Activated naive CD4-positive, alpha-beta T cell treated with anti-CD3 and anti-CD28 coated beads, Interleukin-2, amount 10 ng/mL, durations not matched to agents 7 days and 5 days (primary cell): ENCODE results near the gene INSR.
"Not testable (repeated sequence)": the region's sequence is repeated elsewhere in the genome, so short reads cannot be mapped to it uniquely, and the experiment has no call there.

ENCODE experiments used
- CTCF ChIA-PET: fragments of 350-600 bp; sonication (Branson Sonifier 250); formaldehyde crosslinking; loops from one replicate; lab custom pipeline; 2021; ENCODE audit warnings: antibody characterized with exemption; lab: Charles Lee
- DNase-seq: peaks from one replicate; pipeline ENCODE4 v3.0.0-alpha.2; 2020
- H3K27ac Mint-ChIP-seq: one replicate; pipeline ENCODE4 v1.8.0; 2021; ENCODE audit warnings: mild to moderate bottlenecking, moderate library complexity, mixed read lengths
- H3K27me3 Mint-ChIP-seq: one replicate; pipeline ENCODE4 v1.8.0; 2021; ENCODE audit warnings: mild to moderate bottlenecking, mixed read lengths
- H3K36me3 Mint-ChIP-seq: one replicate; pipeline ENCODE4 v1.8.0; 2021; ENCODE audit warnings: mixed read lengths
- H3K4me1 Mint-ChIP-seq: one replicate; pipeline ENCODE4 v1.8.0; 2021; ENCODE audit warnings: mixed read lengths
- H3K4me3 Mint-ChIP-seq: one replicate; pipeline ENCODE4 v1.8.0; 2021; ENCODE audit warnings: mild to moderate bottlenecking, moderate library complexity, mixed read lengths
- H3K9me3 Mint-ChIP-seq: one replicate; pipeline ENCODE4 v1.8.0; 2021; ENCODE audit warnings: mixed read lengths

Gene INSR

GRCh38 chr19:7311911-7312310 lies 17.7 kb upstream of the INSR start:
- DNase-seq = no peak
- Mint-ChIP-seq H3K27me3 (no peaks in the 10 kb centered on the region), H3K27ac (no peak overlapping the region), H3K4me1 (no peaks in the 10 kb centered on the region), H3K4me3 (no peak overlapping the region), H3K9me3 (no peaks in the 10 kb centered on the region), H3K36me3 (no peaks in the 10 kb centered on the region)
- CTCF ChIA-PET = no interaction called here

- H3K27me3 Mint-ChIP-seq, DNase-seq, H3K4me3 Mint-ChIP-seq, CTCF ChIA-PET, H3K36me3 Mint-ChIP-seq, H3K4me1 Mint-ChIP-seq, H3K9me3 Mint-ChIP-seq, H3K27ac Mint-ChIP-seq: not testable (repeated sequence)
Observed at GRCh38 chr19:7308327-7308726, 14.1 kb upstream of the INSR start.

- CTCF ChIA-PET = no interaction called here
- Mint-ChIP-seq H3K27me3 (peaks cover 10% of the 10 kb centered on the region), H3K36me3 (no peaks in the 10 kb centered on the region), H3K4me1 (no peaks in the 10 kb centered on the region), H3K9me3 (no peaks in the 10 kb centered on the region), H3K27ac (no peak overlapping the region), H3K4me3 (no peak overlapping the region)
- no peak for DNase-seq
Observed at GRCh38 chr19:7307590-7308218, 13.5 kb upstream of the INSR start.

- no peaks in the 10 kb centered on the region for H3K4me1 Mint-ChIP-seq
- H3K27me3 Mint-ChIP-seq = peaks cover 20% of the 10 kb centered on the region
- no peak overlapping the region for H3K27ac Mint-ChIP-seq
- H3K36me3 Mint-ChIP-seq = no peaks in the 10 kb centered on the region
- no peak for DNase-seq
- H3K9me3 Mint-ChIP-seq = no peaks in the 10 kb centered on the region
- H3K4me3 Mint-ChIP-seq = no peak overlapping the region
- CTCF ChIA-PET = no interaction called here
Observed at GRCh38 chr19:7304200-7304599, 10.0 kb upstream of the INSR start.

- Mint-ChIP-seq H3K27me3 (peaks cover 22% of the 10 kb centered on the region), H3K4me1 (no peaks in the 10 kb centered on the region), H3K36me3 (no peaks in the 10 kb centered on the region), H3K27ac (no peak overlapping the region), H3K4me3 (no peak overlapping the region), H3K9me3 (no peaks in the 10 kb centered on the region)
- no peak for DNase-seq
- CTCF ChIA-PET = no interaction called here
Observed at GRCh38 chr19:7303470-7303869, 9.3 kb upstream of the INSR start.

- peaks cover 39% of the 10 kb centered on the region for H3K27me3 Mint-ChIP-seq
- H3K4me3 Mint-ChIP-seq = no peak overlapping the region
- CTCF ChIA-PET = interaction anchor here (1.3 kb wide), 1 partner anchor 39 kb away, joined by 3 read pairs; no protein-coding TSS in a partner anchor
- DNase-seq = no peak
- H3K4me1 Mint-ChIP-seq = no peaks in the 10 kb centered on the region
- no peaks in the 10 kb centered on the region for H3K36me3 Mint-ChIP-seq
- H3K9me3 Mint-ChIP-seq = no peaks in the 10 kb centered on the region
- H3K27ac Mint-ChIP-seq = no peak overlapping the region
Observed at GRCh38 chr19:7301525-7301924, 7.3 kb upstream of the INSR start.

- Mint-ChIP-seq H3K4me1 (peaks cover 12% of the 10 kb centered on the region), H3K4me3 (no peak overlapping the region), H3K9me3 (no peaks in the 10 kb centered on the region), H3K27me3 (peaks cover 64% of the 10 kb centered on the region), H3K36me3 (no peaks in the 10 kb centered on the region), H3K27ac (no peak overlapping the region)
- CTCF ChIA-PET = no interaction called here
- DNase-seq = no peak
Observed at GRCh38 chr19:7297742-7298141, 3.5 kb upstream of the INSR start.

GRCh38 chr19:7295912-7296536 lies 1.8 kb upstream of the INSR start:
- no peak overlapping the region for H3K4me3 Mint-ChIP-seq
- CTCF ChIA-PET = no interaction called here
- no peak overlapping the region for H3K27ac Mint-ChIP-seq
- H3K9me3 Mint-ChIP-seq = no peaks in the 10 kb centered on the region
- H3K36me3 Mint-ChIP-seq = no peaks in the 10 kb centered on the region
- H3K4me1 Mint-ChIP-seq = peaks cover 12% of the 10 kb centered on the region
- no peak for DNase-seq
- peaks cover 72% of the 10 kb centered on the region for H3K27me3 Mint-ChIP-seq

- Mint-ChIP-seq H3K4me1 (peaks cover 12% of the 10 kb centered on the region), H3K9me3 (no peaks in the 10 kb centered on the region), H3K36me3 (no peaks in the 10 kb centered on the region), H3K4me3 (peak overlapping the region; percentile 75), H3K27me3 (peaks cover 71% of the 10 kb centered on the region), H3K27ac (peak overlapping the region; percentile 7)
- CTCF ChIA-PET = no interaction called here
- peak; percentile 33 for DNase-seq
Observed at GRCh38 chr19:7294558-7295212, 471 bp upstream of the INSR start.

- DNase-seq = peak; percentile 34
- no peaks in the 10 kb centered on the region for H3K9me3 Mint-ChIP-seq
- H3K36me3 Mint-ChIP-seq = no peaks in the 10 kb centered on the region
- no peak overlapping the region for H3K27ac Mint-ChIP-seq
- peaks cover 78% of the 10 kb centered on the region for H3K27me3 Mint-ChIP-seq
- CTCF ChIA-PET = no interaction called here
- H3K4me1 Mint-ChIP-seq = peaks cover 12% of the 10 kb centered on the region
- H3K4me3 Mint-ChIP-seq = peak overlapping the region; percentile 54
Observed at GRCh38 chr19:7292950-7293761, 1.1 kb downstream of the INSR start.

GRCh38 chr19:7292352-7292949 lies 1.8 kb downstream of the INSR start:
- Mint-ChIP-seq H3K27ac (no peak overlapping the region), H3K36me3 (no peaks in the 10 kb centered on the region), H3K4me3 (peak overlapping the region; percentile 35), H3K9me3 (no peaks in the 10 kb centered on the region), H3K27me3 (peaks cover 73% of the 10 kb centered on the region), H3K4me1 (peaks cover 12% of the 10 kb centered on the region)
- DNase-seq = no peak
- CTCF ChIA-PET = no interaction called here

- DNase-seq = no peak
- peaks cover 38% of the 10 kb centered on the region for H3K27me3 Mint-ChIP-seq
- H3K9me3 Mint-ChIP-seq = no peaks in the 10 kb centered on the region
- CTCF ChIA-PET = no interaction called here
- no peak overlapping the region for H3K4me3 Mint-ChIP-seq
- H3K36me3 Mint-ChIP-seq = no peaks in the 10 kb centered on the region
- H3K27ac Mint-ChIP-seq = no peak overlapping the region
- H3K4me1 Mint-ChIP-seq = peaks cover 3% of the 10 kb centered on the region
Observed at GRCh38 chr19:7288977-7289376, 5.2 kb downstream of the INSR start.

GRCh38 chr19:7288131-7288530 lies 6.1 kb downstream of the INSR start:
- CTCF ChIA-PET = no interaction called here
- H3K27me3 Mint-ChIP-seq = peaks cover 34% of the 10 kb centered on the region

GRCh38 chr19:7287722-7288121 lies 6.5 kb downstream of the INSR start:
- CTCF ChIA-PET = no interaction called here
- H3K36me3 Mint-ChIP-seq = no peaks in the 10 kb centered on the region
- no peaks in the 10 kb centered on the region for H3K9me3 Mint-ChIP-seq
- no peaks in the 10 kb centered on the region for H3K4me1 Mint-ChIP-seq
- no peak overlapping the region for H3K4me3 Mint-ChIP-seq
- DNase-seq = no peak
- H3K27me3 Mint-ChIP-seq = peaks cover 30% of the 10 kb centered on the region
- H3K27ac Mint-ChIP-seq = no peak overlapping the region

More at GRCh38 chr19:7288131-7288530, 6.1 kb downstream of the INSR start:
- Mint-ChIP-seq H3K36me3 (no peaks in the 10 kb centered on the region), H3K27ac (no peak overlapping the region), H3K4me3 (no peak overlapping the region), H3K4me1 (peaks cover 2% of the 10 kb centered on the region), H3K9me3 (no peaks in the 10 kb centered on the region)
- DNase-seq = no peak
